Astrocyte of the spinal cord (primary cell): ENCODE data around the gene MYMX.

Experiments used
- DNase-seq: peaks from one replicate; pipeline ENCODE4 v3.0.0; 2011; ENCODE audit warnings: low read depth, low spot score
- H3K4me3 ChIP-seq: 2 replicates; pipeline ENCODE4 v1.5.1; 2011; ENCODE audit warnings: low read depth, mild to moderate bottlenecking, low read length, moderate library complexity
- in situ Hi-C: cut with HindIII; loops from 2 replicates; pipeline ENCODE4 v1.10.0; 2017; ENCODE audit warnings: low sequenced_read_pairs
- TF ChIP-seq, protein P1 (sequence below): IDR thresholded peaks from 2 replicates; pipeline ENCODE4 v1.5.1; 2012; ENCODE audit warnings: low read depth, mild to moderate bottlenecking, low read length, inconsistent platforms

MYMX gene

GRCh38 chr6:44237021-44237812 is 20.5 kb downstream of the MYMX start:
- in situ Hi-C loops: no loop called here
- DNase-seq: peak; percentile 95
- TF ChIP-seq, protein P1, sequence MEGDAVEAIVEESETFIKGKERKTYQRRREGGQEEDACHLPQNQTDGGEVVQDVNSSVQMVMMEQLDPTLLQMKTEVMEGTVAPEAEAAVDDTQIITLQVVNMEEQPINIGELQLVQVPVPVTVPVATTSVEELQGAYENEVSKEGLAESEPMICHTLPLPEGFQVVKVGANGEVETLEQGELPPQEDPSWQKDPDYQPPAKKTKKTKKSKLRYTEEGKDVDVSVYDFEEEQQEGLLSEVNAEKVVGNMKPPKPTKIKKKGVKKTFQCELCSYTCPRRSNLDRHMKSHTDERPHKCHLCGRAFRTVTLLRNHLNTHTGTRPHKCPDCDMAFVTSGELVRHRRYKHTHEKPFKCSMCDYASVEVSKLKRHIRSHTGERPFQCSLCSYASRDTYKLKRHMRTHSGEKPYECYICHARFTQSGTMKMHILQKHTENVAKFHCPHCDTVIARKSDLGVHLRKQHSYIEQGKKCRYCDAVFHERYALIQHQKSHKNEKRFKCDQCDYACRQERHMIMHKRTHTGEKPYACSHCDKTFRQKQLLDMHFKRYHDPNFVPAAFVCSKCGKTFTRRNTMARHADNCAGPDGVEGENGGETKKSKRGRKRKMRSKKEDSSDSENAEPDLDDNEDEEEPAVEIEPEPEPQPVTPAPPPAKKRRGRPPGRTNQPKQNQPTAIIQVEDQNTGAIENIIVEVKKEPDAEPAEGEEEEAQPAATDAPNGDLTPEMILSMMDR: no peak
- peak overlapping the region; percentile 58 for H3K4me3 ChIP-seq

GRCh38 chr6:44237813-44238433 is 21.2 kb downstream of the MYMX start:
- TF ChIP-seq, protein P1: peak; percentile 89
- in situ Hi-C loops: no loop called here

GRCh38 chr6:44238687-44239350 is 22.1 kb downstream of the MYMX start:
- TF ChIP-seq, protein P1: no peak
- no peak overlapping the region for H3K4me3 ChIP-seq
- no peak for DNase-seq
- in situ Hi-C loops: no loop called here

More at GRCh38 chr6:44237813-44238433, 21.2 kb downstream of the MYMX start:
- DNase-seq: peak; percentile 65
- peak overlapping the region; percentile 58 for H3K4me3 ChIP-seq

- no peak for DNase-seq
- no peak overlapping the region for H3K4me3 ChIP-seq
- in situ Hi-C loops: no loop called here
- TF ChIP-seq, protein P1: no peak
Observed at GRCh38 chr6:44243345-44243744, 26.6 kb downstream of the MYMX start.

- in situ Hi-C loops: no loop called here
- DNase-seq: no peak
- TF ChIP-seq, protein P1: no peak
- peak overlapping the region; percentile 100 for H3K4me3 ChIP-seq
Observed at GRCh38 chr6:44245391-44245911, 28.7 kb downstream of the MYMX start.

DNA sequence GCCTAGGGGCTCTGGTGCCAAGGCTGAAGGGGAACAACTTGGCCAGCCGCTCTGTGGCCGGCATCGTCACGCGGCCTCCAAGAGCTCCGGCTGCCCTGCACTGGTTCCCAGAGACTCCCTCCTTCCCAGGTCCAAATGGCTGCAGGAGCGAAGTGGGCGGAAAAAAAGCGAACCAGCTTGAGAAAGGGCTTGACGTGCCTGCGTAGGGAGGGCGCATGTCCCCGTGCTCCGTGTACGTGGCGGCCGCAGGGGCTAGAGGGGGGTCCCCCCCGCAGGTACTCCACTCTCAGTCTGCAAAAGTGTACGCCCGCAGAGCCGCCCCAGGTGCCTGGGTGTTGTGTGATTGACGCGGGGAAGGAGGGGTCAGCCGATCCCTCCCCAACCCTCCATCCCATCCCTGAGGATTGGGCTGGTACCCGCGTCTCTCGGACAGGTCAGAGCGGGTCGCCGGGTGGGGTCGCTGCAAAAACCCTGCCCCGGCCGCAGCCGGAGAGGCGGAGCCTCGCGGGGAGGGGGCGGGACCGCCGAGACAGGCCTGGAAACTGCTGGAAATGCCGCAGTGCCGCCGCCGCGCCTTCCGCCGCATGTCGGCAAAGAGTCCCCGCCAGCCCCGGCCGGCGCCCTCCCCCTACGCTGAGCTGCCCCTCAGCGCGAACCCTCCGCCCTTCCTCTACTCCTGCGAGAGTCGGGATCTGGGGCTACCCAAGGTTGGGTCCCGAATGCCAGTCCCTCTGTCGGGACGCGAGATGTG is 29.4 kb downstream of the MYMX start:
- TF ChIP-seq, protein P1: peak; percentile 16
- DNase-seq: peak; percentile 87
- in situ Hi-C loops: no loop called here
- peak overlapping the region; percentile 100 for H3K4me3 ChIP-seq
